SK-N-SH treated with all-trans-retinoic acid at 6 μM for 48 hours (cell line): ENCODE results near the gene SLC12A4.
"Not testable (repeated sequence)": the region's sequence is repeated elsewhere in the genome, so short reads cannot be mapped to it uniquely, and the experiment has no call there.

Experiments
- ATAC-seq: fragments of 200-7000 bp; cut with Tn5 transposase; 3 replicates; pipeline ENCODE4 v1.9.1; 2020; ENCODE audit warnings: mild to moderate bottlenecking, moderate library complexity
- BACH2 ChIP-seq: fragments of 250-450 bp; sonication (Bioruptor Pico); IDR thresholded peaks from 2 replicates; pipeline ENCODE4 v1.9.0; 2021; ENCODE audit warnings: mild to moderate bottlenecking, borderline replicate concordance
- CREB5 ChIP-seq: fragments of 250-450 bp; sonication (Bioruptor Pico); IDR thresholded peaks from 2 replicates; pipeline ENCODE4 v1.5.1; 2020; ENCODE audit warnings: low read depth, mild to moderate bottlenecking, moderate library complexity
- CSDC2 ChIP-seq: fragments of 250-450 bp; sonication (Bioruptor Pico); IDR thresholded peaks from 2 replicates; pipeline ENCODE4 v1.5.0; 2020; ENCODE audit warnings: mild to moderate bottlenecking, moderate library complexity
- ESRRG ChIP-seq: fragments of 250-450 bp; sonication (Bioruptor Pico); IDR thresholded peaks from 2 replicates; pipeline ENCODE4 v1.6.1; 2021; ENCODE audit warnings: mild to moderate bottlenecking
- GLIS3 ChIP-seq: fragments of 250-450 bp; sonication (Bioruptor Pico); IDR thresholded peaks from 2 replicates; pipeline ENCODE4 v1.5.0; 2020; ENCODE audit warnings: mild to moderate bottlenecking, moderate library complexity
- ISL1 ChIP-seq: fragments of 250-450 bp; sonication (Bioruptor Pico); IDR thresholded peaks from 2 replicates; pipeline ENCODE4 v2.1.2; 2022; ENCODE audit warnings: mild to moderate bottlenecking, moderate library complexity
- OSR1 ChIP-seq: fragments of 250-450 bp; sonication (Bioruptor Pico); IDR thresholded peaks from 2 replicates; pipeline ENCODE4 v1.8.0; 2022; ENCODE audit warnings: moderate library complexity, mild to moderate bottlenecking, inconsistent platforms
- PPARA ChIP-seq: fragments of 250-450 bp; sonication (Bioruptor Pico); IDR thresholded peaks from 2 replicates; pipeline ENCODE4 v1.5.0; 2020; ENCODE audit warnings: mild to moderate bottlenecking, borderline replicate concordance
- SNAI2 ChIP-seq: fragments of 250-450 bp; sonication (Bioruptor Pico); IDR thresholded peaks from 2 replicates; pipeline ENCODE4 v1.5.0; 2020; ENCODE audit warnings: mild to moderate bottlenecking, moderate library complexity
- TCF4 ChIP-seq: fragments of 250-450 bp; sonication (Bioruptor Pico); IDR thresholded peaks from 2 replicates; pipeline ENCODE4 v1.8.0; 2021; ENCODE audit warnings: mild to moderate bottlenecking, moderate library complexity, borderline replicate concordance
- TSHZ2 ChIP-seq: fragments of 250-450 bp; sonication (Bioruptor Pico); IDR thresholded peaks from 2 replicates; pipeline ENCODE4 v1.5.0; 2020; ENCODE audit warnings: mild to moderate bottlenecking, moderate library complexity
- ZC3H10 ChIP-seq: fragments of 250-450 bp; sonication (Bioruptor Pico); IDR thresholded peaks from 2 replicates; pipeline ENCODE4 v1.5.1; 2021; ENCODE audit warnings: mild to moderate bottlenecking, moderate library complexity
- ZFP3 ChIP-seq: fragments of 250-450 bp; sonication (Bioruptor Pico); IDR thresholded peaks from 2 replicates; pipeline ENCODE4 v1.5.0; 2020; ENCODE audit warnings: mild to moderate bottlenecking, moderate library complexity
- ZFP30 ChIP-seq: fragments of 450-650 bp; formaldehyde crosslinking; IDR thresholded peaks from 2 replicates; pipeline ENCODE4 v1.5.0; 2022; ENCODE audit warnings: mild to moderate bottlenecking, moderate library complexity
- ZNF565 ChIP-seq: fragments of 450-650 bp; formaldehyde crosslinking; conservative IDR thresholded peaks from 2 replicates; pipeline ENCODE4 v1.5.0; 2020; ENCODE audit warnings: low read depth, mild to moderate bottlenecking, moderate library complexity
- ZNF8 ChIP-seq: fragments of 450-650 bp; formaldehyde crosslinking; IDR thresholded peaks from 2 replicates; pipeline ENCODE4 v1.5.0; 2020; ENCODE audit warnings: mild to moderate bottlenecking, moderate library complexity
- TF ChIP-seq, protein P1 (sequence below): fragments of 250-450 bp; sonication (Bioruptor Pico); IDR thresholded peaks from 2 replicates; pipeline ENCODE4 v1.8.0; 2020; ENCODE audit warnings: mild to moderate bottlenecking, moderate library complexity, borderline replicate concordance
- TF ChIP-seq, protein P2 (sequence below): fragments of 250-450 bp; sonication (Bioruptor Pico); IDR thresholded peaks from 2 replicates; pipeline ENCODE4 v1.5.1; 2021; ENCODE audit warnings: mild to moderate bottlenecking, moderate library complexity

SLC12A4 gene

DNA sequence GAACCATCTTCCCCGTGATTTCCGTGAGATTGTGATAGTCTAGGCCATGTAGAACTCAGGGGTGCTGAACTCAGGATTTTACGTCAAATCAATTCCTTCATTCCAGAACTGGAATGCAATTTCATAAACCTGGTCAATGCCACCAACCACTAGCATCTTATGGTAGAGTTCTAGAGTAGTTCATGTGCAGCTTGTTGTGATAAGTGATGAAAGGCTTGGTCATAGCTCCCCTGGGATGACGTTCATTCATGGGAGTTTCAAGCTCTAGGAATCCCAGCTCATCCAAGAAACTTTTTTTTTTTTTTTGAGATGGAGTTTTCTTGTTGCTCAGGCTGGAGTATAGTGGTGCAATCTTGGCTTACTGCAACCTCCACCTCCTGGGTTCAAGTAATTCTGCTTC is 34.6 kb upstream of the SLC12A4 start:
- TF ChIP-seq BACH2 (CRISPR knock-in tag) (no peak), CSDC2 (CRISPR knock-in tag) (no peak), ZFP30 (no peak), ZFP3 (CRISPR knock-in tag) (no peak), ISL1 (CRISPR knock-in tag) (no peak), CREB5 (CRISPR knock-in tag) (no peak), ZC3H10 (CRISPR knock-in tag) (no peak), ESRRG (no peak), TCF4 (CRISPR knock-in tag) (no peak), ZNF565 (CRISPR knock-in tag) (no peak)
- TF ChIP-seq, protein P1, sequence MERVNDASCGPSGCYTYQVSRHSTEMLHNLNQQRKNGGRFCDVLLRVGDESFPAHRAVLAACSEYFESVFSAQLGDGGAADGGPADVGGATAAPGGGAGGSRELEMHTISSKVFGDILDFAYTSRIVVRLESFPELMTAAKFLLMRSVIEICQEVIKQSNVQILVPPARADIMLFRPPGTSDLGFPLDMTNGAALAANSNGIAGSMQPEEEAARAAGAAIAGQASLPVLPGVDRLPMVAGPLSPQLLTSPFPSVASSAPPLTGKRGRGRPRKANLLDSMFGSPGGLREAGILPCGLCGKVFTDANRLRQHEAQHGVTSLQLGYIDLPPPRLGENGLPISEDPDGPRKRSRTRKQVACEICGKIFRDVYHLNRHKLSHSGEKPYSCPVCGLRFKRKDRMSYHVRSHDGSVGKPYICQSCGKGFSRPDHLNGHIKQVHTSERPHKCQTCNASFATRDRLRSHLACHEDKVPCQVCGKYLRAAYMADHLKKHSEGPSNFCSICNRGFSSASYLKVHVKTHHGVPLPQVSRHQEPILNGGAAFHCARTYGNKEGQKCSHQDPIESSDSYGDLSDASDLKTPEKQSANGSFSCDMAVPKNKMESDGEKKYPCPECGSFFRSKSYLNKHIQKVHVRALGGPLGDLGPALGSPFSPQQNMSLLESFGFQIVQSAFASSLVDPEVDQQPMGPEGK, result no peak
- TF ChIP-seq, protein P2, sequence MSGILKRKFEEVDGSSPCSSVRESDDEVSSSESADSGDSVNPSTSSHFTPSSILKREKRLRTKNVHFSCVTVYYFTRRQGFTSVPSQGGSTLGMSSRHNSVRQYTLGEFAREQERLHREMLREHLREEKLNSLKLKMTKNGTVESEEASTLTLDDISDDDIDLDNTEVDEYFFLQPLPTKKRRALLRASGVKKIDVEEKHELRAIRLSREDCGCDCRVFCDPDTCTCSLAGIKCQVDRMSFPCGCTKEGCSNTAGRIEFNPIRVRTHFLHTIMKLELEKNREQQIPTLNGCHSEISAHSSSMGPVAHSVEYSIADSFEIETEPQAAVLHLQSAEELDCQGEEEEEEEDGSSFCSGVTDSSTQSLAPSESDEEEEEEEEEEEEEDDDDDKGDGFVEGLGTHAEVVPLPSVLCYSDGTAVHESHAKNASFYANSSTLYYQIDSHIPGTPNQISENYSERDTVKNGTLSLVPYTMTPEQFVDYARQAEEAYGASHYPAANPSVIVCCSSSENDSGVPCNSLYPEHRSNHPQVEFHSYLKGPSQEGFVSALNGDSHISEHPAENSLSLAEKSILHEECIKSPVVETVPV (CRISPR knock-in tag), result no peak
- ATAC-seq, result no peak

DNA sequence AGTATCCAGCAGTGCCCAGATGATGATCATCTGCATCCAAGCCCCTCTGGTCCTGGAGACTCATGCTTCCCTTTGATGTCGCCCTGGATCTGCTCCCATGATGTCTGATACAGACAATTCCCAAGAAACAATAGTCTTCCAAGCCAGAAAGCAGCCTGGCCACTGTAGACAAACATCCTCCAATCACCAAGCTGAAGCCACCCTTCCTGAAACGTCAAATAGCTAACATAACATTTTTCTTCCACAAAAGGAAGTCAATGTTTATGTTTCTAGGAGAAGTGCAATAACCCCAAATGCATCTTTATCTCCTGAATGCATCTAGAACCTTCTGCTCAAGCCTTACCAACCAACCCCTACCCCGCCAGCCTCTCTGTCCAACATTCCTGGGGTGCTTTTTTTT is 32.0 kb upstream of the SLC12A4 start:
- TF ChIP-seq BACH2 (CRISPR knock-in tag) (no peak), ZFP30 (no peak), CSDC2 (CRISPR knock-in tag) (no peak), TCF4 (CRISPR knock-in tag) (no peak), ZFP3 (CRISPR knock-in tag) (no peak), OSR1 (no peak), TSHZ2 (CRISPR knock-in tag) (no peak), SNAI2 (CRISPR knock-in tag) (no peak)
- TF ChIP-seq, protein P2 (CRISPR knock-in tag), result no peak

GRCh38 chr16:67999985-68000384 is 31.5 kb upstream of the SLC12A4 start:
- TF ChIP-seq, protein P2 (CRISPR knock-in tag), result no peak
- TF ChIP-seq TCF4 (CRISPR knock-in tag) (no peak), ZFP3 (CRISPR knock-in tag) (no peak), ZC3H10 (CRISPR knock-in tag) (no peak), ZNF8 (CRISPR knock-in tag) (no peak), CSDC2 (CRISPR knock-in tag) (no peak), SNAI2 (CRISPR knock-in tag) (no peak), ZFP30 (no peak), PPARA (CRISPR knock-in tag) (no peak), GLIS3 (no peak), TSHZ2 (CRISPR knock-in tag) (no peak)
- ATAC-seq, result no peak

More for the DNA sequence above, 32.0 kb upstream of the SLC12A4 start:
- no peak for ATAC-seq

DNA sequence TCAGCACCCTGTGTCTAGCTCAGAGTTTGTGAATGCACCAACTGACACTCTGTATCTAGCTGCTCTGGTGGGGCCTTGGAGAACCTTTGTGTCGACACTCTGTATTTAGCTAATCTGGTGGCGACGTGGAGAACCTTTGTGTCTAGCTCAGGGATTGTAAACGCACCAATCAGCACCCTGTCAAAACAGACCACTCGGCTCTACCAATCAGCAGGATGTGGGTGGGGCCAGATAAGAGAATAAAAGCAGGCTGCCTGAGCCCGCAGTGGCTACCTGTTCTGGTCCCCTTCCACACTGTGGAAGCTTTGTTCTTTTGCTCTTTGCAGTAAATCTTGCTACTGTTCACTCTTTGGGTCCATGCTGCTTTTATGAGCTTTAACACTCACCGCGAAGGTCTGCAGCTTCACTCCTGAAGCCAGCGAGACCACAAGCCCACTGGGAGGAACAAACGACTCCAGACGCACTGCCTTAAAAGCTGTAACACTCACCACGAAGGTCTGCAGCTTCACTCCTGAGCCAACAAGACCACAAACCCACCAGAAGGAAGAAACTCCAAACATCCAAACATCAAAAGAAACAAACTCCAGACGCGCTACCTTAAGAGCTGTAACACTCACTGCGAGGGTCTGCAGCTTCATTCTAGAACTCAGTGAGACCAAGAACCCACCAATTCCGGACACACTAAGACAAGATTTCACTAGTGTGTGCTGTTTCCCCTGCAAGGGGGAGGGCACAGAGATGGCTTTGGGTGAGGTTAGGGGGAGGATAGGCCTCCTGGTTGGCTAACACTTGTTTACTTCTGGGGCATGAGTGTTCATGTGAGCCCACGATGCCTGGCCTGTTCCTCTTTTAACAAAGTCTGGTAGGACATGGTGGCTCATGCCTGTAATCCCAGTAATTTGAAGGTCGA is 30.6 kb upstream of the SLC12A4 start, which contains the start of gene DPEP2:
Gene DPEP2, minus strand, starts transcription at position 706 of the 910 bp plus-strand sequence. CDS start 6,272 bp downstream, outside the sequence.
- ATAC-seq, result not testable (repeated sequence)

- ATAC-seq, result not testable (repeated sequence)
Observed at GRCh38 chr16:67998231-67998778, 29.9 kb upstream of the SLC12A4 start.
